Gastroesophageal sphincter (tissue), 4 donors: ENCODE results near the gene CNOT3. TPM values are rescaled to one million over a fixed set of nuclear protein-coding genes. Genes with fewer than 3 reads are reported as not detected.

Source experiments
- ATAC-seq: fragments of 150-250 bp; one replicate; pipeline ENCODE4 v1.9.1; 2016; ENCODE audit warnings: mild to moderate bottlenecking, moderate library complexity
- H3K27ac ChIP-seq, 4 donors: fragments of 200-600 bp; sonication (generic) in 3 of 4; 1 replicate in 3 of 4; 2 replicates in 1 of 4; pipeline ENCODE4 v1.5.1; 2016 to 2019
- H3K27me3 ChIP-seq: fragments of 200-600 bp; sonication (generic); one replicate; pipeline ENCODE4 v1.5.1; 2019
- H3K36me3 ChIP-seq, 2 donors: fragments of 200-600 bp; sonication (generic); one replicate each; pipeline ENCODE4 v1.5.1; 2019; ENCODE audit warnings: control low read depth in 1 of 2
- H3K4me1 ChIP-seq, 3 donors: fragments of 200-600 bp; sonication (generic); 1 replicate in 2 of 3; 2 replicates in 1 of 3; pipeline ENCODE4 v1.5.1; 2016 to 2019; ENCODE audit warnings: control low read depth in 2 of 3
- H3K4me3 ChIP-seq, 2 donors: fragments of 200-600 bp; sonication (generic); one replicate each; pipeline ENCODE4 v1.5.1; 2019; ENCODE audit warnings: mild to moderate bottlenecking in 1 of 2, moderate library complexity in 1 of 2
- H3K9me3 ChIP-seq, 3 donors: fragments of 200-600 bp; sonication (generic); one replicate each; pipeline ENCODE4 v1.5.1; 2017 to 2019; ENCODE audit warnings: control low read depth in 2 of 3
- CTCF ChIP-seq, 4 experiments: fragments of 200-600 bp in 2 of 4; fragments of 450-650 bp in 2 of 4; sonication (generic) in 1 of 4; IDR thresholded peaks; one replicate each; pipeline ENCODE4 v1.5.1; 2017 to 2019; ENCODE audit warnings: antibody characterized with exemption in 4 of 4, mild to moderate bottlenecking in 2 of 4, moderate library complexity in 2 of 4
- EP300 ChIP-seq: sonication (generic); formaldehyde crosslinking; IDR thresholded peaks from one replicate; pipeline ENCODE4 v1.6.1; 2017; ENCODE audit warnings: antibody characterized with exemption, mild to moderate bottlenecking
- POLR2A ChIP-seq, 2 donors: fragments of 450-650 bp; IDR thresholded peaks; one replicate each; pipeline ENCODE4 v1.6.1; 2017; ENCODE audit warnings: antibody characterized with exemption in 2 of 2, mild to moderate bottlenecking in 2 of 2, moderate library complexity in 1 of 2
- POLR2AphosphoS5 ChIP-seq: sonication (generic); formaldehyde crosslinking; IDR thresholded peaks from one replicate; pipeline ENCODE4 v1.6.1; 2017; ENCODE audit warnings: antibody characterized with exemption
- WGBS, 2 donors: methylation state at CpG; one replicate each; pipeline ENCODE4 v1.1.5; 2018; ENCODE audit warnings: low coverage in 1 of 2; 5-methylcytosine and 5-hydroxymethylcytosine counted together
- total RNA-seq, 4 donors: library from RNA; depleted of rRNA; stranded (reverse); fragments of >200 nt; gene quantifications; one replicate each; pipeline ENCODE4 v1.1.0, GENCODE V29; 2016

CNOT3 gene
- total RNA-seq, 4 donors from 2014 or later: 14.7 to 32.4 (median 23.1) TPM

- no peak overlapping the region for H3K4me3 ChIP-seq
- no peak for TF ChIP-seq POLR2AphosphoS5
- no peak for TF ChIP-seq POLR2A (IDR thresholded peaks at IDR 0.05)
- no peak for TF ChIP-seq EP300
- TF ChIP-seq CTCF (IDR thresholded peaks at IDR 0.05): no peak
These were observed 4.7 kb downstream of the CNOT3 start for GRCh38 chr19:54142166-54142780.

GRCh38 chr19:54145541-54146158, 8.1 kb downstream of the CNOT3 start:
- no peak for ATAC-seq
- WGBS, 2 donors: 80 to 90% methylated on average over 1 to 4 of the region's 28 CpGs

More at GRCh38 chr19:54142166-54142780, 4.7 kb downstream of the CNOT3 start:
- no peak for ATAC-seq
- Histone ChIP-seq H3K36me3 (peaks cover 0 to 66% of the 10 kb centered on the region in 2 donors), H3K4me1 (peaks cover 2 to 54% (median 26%) of the 10 kb centered on the region in 3 donors), H3K27me3 (no peaks in the 10 kb centered on the region), H3K27ac (no peak overlapping the region), H3K9me3 (no peaks in the 10 kb centered on the region)
- 67 to 83% methylated on average over 3 to 5 of the region's 7 CpGs for WGBS, 2 donors

GRCh38 chr19:54147676-54148075, 10.1 kb downstream of the CNOT3 start:
- ATAC-seq: peak; percentile 85
- Histone ChIP-seq H3K27me3 (no peaks in the 10 kb centered on the region), H3K9me3 (no peaks in the 10 kb centered on the region), H3K27ac (peak overlapping the region in 3 of 4 donors; percentile 12 to 62 (median 45)), H3K4me1 (peaks cover 0 to 29% (median 12%) of the 10 kb centered on the region in 3 donors), H3K36me3 (peaks cover 0 to 100% of the 10 kb centered on the region in 2 donors), H3K4me3 (no peak overlapping the region)
- WGBS, 2 donors: 17% methylated on average over 1 of the region's 3 CpGs; no CpG with 5 or more reads in 1 of the 2 donors
- TF ChIP-seq CTCF (IDR thresholded peaks at IDR 0.05): no peak
- TF ChIP-seq POLR2AphosphoS5: peak; percentile 60

More at GRCh38 chr19:54145541-54146158, 8.1 kb downstream of the CNOT3 start:
- no peak overlapping the region for H3K4me3 ChIP-seq
- H3K27ac ChIP-seq: no peak overlapping the region
- H3K27me3 ChIP-seq: no peaks in the 10 kb centered on the region
- H3K9me3 ChIP-seq: no peaks in the 10 kb centered on the region
- no peak for TF ChIP-seq CTCF (IDR thresholded peaks at IDR 0.05)
- TF ChIP-seq POLR2A (IDR thresholded peaks at IDR 0.05): no peak
- no peak for TF ChIP-seq EP300
- TF ChIP-seq POLR2AphosphoS5: no peak
- peaks cover 0 to 95% of the 10 kb centered on the region in 2 donors for H3K36me3 ChIP-seq
- H3K4me1 ChIP-seq: peaks cover 0 to 39% (median 12%) of the 10 kb centered on the region in 3 donors

- H3K36me3 ChIP-seq: peaks cover 0 to 100% of the 10 kb centered on the region in 2 donors
These were observed 10.6 kb downstream of the CNOT3 start for GRCh38 chr19:54148158-54148557.

More at GRCh38 chr19:54148158-54148557, 10.6 kb downstream of the CNOT3 start:
- Histone ChIP-seq H3K4me1 (peaks cover 0 to 33% (median 12%) of the 10 kb centered on the region in 3 donors), H3K27ac (peak overlapping the region in 3 of 4 donors; percentile 12 to 62 (median 45)), H3K9me3 (no peaks in the 10 kb centered on the region), H3K4me3 (no peak overlapping the region), H3K27me3 (no peaks in the 10 kb centered on the region)
- ATAC-seq: no peak
- no CpG with 5 or more reads among the region's 19 CpGs for WGBS, 2 donors
- TF ChIP-seq EP300 (no peak), CTCF (IDR thresholded peaks at IDR 0.05) (no peak), POLR2AphosphoS5 (no peak), POLR2A (IDR thresholded peaks at IDR 0.05) (no peak)
